Activated CD8-positive, alpha-beta memory T cell treated with anti-CD3 and anti-CD28 coated beads, Interleukin-2, amount 10 ng/mL, durations not matched to agents 7 days and 5 days (primary cell): ENCODE measurements around the gene TOLLIP. TPM values are rescaled to one million over a fixed set of nuclear protein-coding genes. Genes with fewer than 3 reads are reported as not detected.
A peak's percentile ranks its signal among the peaks of the same experiment; 100 is the strongest.

ENCODE experiments used
- ATAC-seq: fragments of 150-1000 bp; cut with Tn5 transposase; one replicate; pipeline ENCODE4 v1.10.0; 2021; ENCODE audit warnings: moderate library complexity
- CTCF ChIA-PET: fragments of 350-600 bp; sonication (Branson Sonifier 250); formaldehyde crosslinking; loops from one replicate; lab custom pipeline; 2021; ENCODE audit warnings: antibody characterized with exemption; lab: Charles Lee
- DNase-seq: peaks from one replicate; pipeline ENCODE4 v3.0.0-alpha.2; 2020
- H3K27ac Mint-ChIP-seq: one replicate; pipeline ENCODE4 v1.8.0; 2021; ENCODE audit warnings: mild to moderate bottlenecking, mixed read lengths
- H3K27me3 Mint-ChIP-seq: one replicate; pipeline ENCODE4 v1.8.0; 2021; ENCODE audit warnings: mixed read lengths
- H3K36me3 Mint-ChIP-seq: one replicate; pipeline ENCODE4 v1.8.0; 2021; ENCODE audit warnings: mild to moderate bottlenecking, mixed read lengths
- H3K4me1 Mint-ChIP-seq: one replicate; pipeline ENCODE4 v1.8.0; 2021; ENCODE audit warnings: mixed read lengths
- H3K4me3 Mint-ChIP-seq: one replicate; pipeline ENCODE4 v1.8.0; 2021; ENCODE audit warnings: mild to moderate bottlenecking, moderate library complexity, mixed read lengths
- H3K9me3 Mint-ChIP-seq: one replicate; pipeline ENCODE4 v1.8.0; 2022; ENCODE audit warnings: low read depth, mixed read lengths
- total RNA-seq, 2 experiments: library from RNA; stranded (reverse); gene quantifications; one replicate each; pipeline ENCODE4 v1.2.3, GENCODE V29; 2021

Gene TOLLIP
- total RNA-seq, 2 experiments from 2014 or later: 33.3 to 35.8 TPM

GRCh38 chr11:1260023-1260501 lies 49.4 kb downstream of the TOLLIP start:
- no peak overlapping the region for H3K27ac Mint-ChIP-seq
- H3K36me3 Mint-ChIP-seq: peaks cover 4% of the 10 kb centered on the region
- DNase-seq (peak; percentile 50), ATAC-seq (peak; percentile 41)
- no peaks in the 10 kb centered on the region for H3K27me3 Mint-ChIP-seq
- H3K9me3 Mint-ChIP-seq: peaks cover 7% of the 10 kb centered on the region
- no peak overlapping the region for H3K4me3 Mint-ChIP-seq
- CTCF ChIA-PET: no interaction called here
- H3K4me1 Mint-ChIP-seq: peaks cover 12% of the 10 kb centered on the region

DNA sequence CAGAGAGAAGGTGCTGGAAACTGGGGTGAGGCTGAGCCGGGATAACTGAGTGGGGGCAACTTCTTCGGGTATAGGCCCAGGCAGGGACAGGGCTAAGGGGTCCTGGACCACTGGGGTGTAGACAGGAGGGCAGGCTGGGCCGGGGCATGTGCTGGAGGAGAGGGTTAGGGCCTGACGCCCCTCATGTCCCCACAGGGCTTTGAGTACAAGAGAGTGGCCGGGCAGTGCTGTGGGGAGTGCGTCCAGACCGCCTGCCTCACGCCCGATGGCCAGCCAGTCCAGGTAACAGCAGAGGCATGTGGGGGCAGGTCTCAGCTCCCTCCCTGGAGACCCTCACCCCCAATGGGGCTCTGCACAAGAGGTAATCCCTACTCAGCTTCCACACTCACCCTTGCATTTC lies 49.9 kb downstream of the TOLLIP start:
- no peaks in the 10 kb centered on the region for H3K27me3 Mint-ChIP-seq
- H3K36me3 Mint-ChIP-seq: peaks cover 3% of the 10 kb centered on the region
- DNase-seq: no peak
- H3K4me3 Mint-ChIP-seq: no peak overlapping the region
- H3K27ac Mint-ChIP-seq: no peak overlapping the region
- CTCF ChIA-PET: no interaction called here
- no peak for ATAC-seq
- H3K4me1 Mint-ChIP-seq: peaks cover 12% of the 10 kb centered on the region
- peaks cover 3% of the 10 kb centered on the region for H3K9me3 Mint-ChIP-seq

- CTCF ChIA-PET: no interaction called here
- no peak for DNase-seq
- Mint-ChIP-seq H3K27me3 (no peaks in the 10 kb centered on the region), H3K9me3 (no peaks in the 10 kb centered on the region), H3K4me1 (peaks cover 9% of the 10 kb centered on the region), H3K36me3 (no peaks in the 10 kb centered on the region), H3K4me3 (no peak overlapping the region), H3K27ac (no peak overlapping the region)
- no peak for ATAC-seq
These were observed 50.4 kb downstream of the TOLLIP start for GRCh38 chr11:1259076-1259461.

- CTCF ChIA-PET: no interaction called here
- Mint-ChIP-seq H3K9me3 (no peaks in the 10 kb centered on the region), H3K4me1 (peaks cover 8% of the 10 kb centered on the region), H3K36me3 (no peaks in the 10 kb centered on the region), H3K27ac (no peak overlapping the region), H3K4me3 (no peak overlapping the region), H3K27me3 (no peaks in the 10 kb centered on the region)
- ATAC-seq: no peak
- DNase-seq: no peak
These were observed 50.9 kb downstream of the TOLLIP start for GRCh38 chr11:1258401-1259075.

DNA sequence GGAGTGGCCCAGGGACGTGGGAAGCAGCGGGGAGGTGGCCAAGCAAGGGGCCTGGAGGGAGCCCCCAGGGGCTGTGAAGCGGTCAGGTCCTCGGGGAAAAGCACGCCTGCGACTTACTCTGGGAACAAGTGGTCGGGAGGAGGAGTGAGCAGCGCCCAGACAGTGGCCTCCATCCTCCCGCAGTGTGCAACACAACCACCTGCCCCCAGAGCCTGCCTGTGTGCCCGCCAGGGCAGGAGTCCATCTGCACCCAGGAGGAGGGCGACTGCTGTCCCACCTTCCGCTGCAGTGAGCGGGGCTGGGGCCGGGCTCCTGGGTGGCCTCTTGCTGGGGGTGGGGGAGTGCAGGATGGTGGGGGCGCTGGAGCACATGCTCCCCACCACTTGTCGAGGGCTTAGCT lies 51.5 kb downstream of the TOLLIP start:
- H3K27ac Mint-ChIP-seq: no peak overlapping the region
- no peaks in the 10 kb centered on the region for H3K27me3 Mint-ChIP-seq
- no peaks in the 10 kb centered on the region for H3K9me3 Mint-ChIP-seq
- CTCF ChIA-PET: no interaction called here
- H3K4me3 Mint-ChIP-seq: no peak overlapping the region
- H3K36me3 Mint-ChIP-seq: no peaks in the 10 kb centered on the region
- ATAC-seq (no peak), DNase-seq (no peak)
- peaks cover 5% of the 10 kb centered on the region for H3K4me1 Mint-ChIP-seq

GRCh38 chr11:1257366-1257765 lies 52.1 kb downstream of the TOLLIP start:
- no peaks in the 10 kb centered on the region for H3K36me3 Mint-ChIP-seq
- CTCF ChIA-PET: no interaction called here
- no peak for ATAC-seq
- H3K4me1 Mint-ChIP-seq: peaks cover 2% of the 10 kb centered on the region
- H3K27ac Mint-ChIP-seq: no peak overlapping the region
- DNase-seq: no peak
- H3K4me3 Mint-ChIP-seq: no peak overlapping the region
- no peaks in the 10 kb centered on the region for H3K9me3 Mint-ChIP-seq
- H3K27me3 Mint-ChIP-seq: no peaks in the 10 kb centered on the region

- Mint-ChIP-seq H3K4me3 (no peak overlapping the region), H3K27me3 (no peaks in the 10 kb centered on the region), H3K36me3 (no peaks in the 10 kb centered on the region), H3K4me1 (no peaks in the 10 kb centered on the region), H3K27ac (no peak overlapping the region), H3K9me3 (no peaks in the 10 kb centered on the region)
- ATAC-seq (no peak), DNase-seq (no peak)
- CTCF ChIA-PET: no interaction called here
These were observed 53.0 kb downstream of the TOLLIP start for GRCh38 chr11:1256257-1257045.

- CTCF ChIA-PET: no interaction called here
- Mint-ChIP-seq H3K4me3 (no peak overlapping the region), H3K36me3 (no peaks in the 10 kb centered on the region), H3K27me3 (no peaks in the 10 kb centered on the region), H3K27ac (no peak overlapping the region), H3K9me3 (peaks cover 4% of the 10 kb centered on the region), H3K4me1 (no peaks in the 10 kb centered on the region)
- DNase-seq (no peak), ATAC-seq (no peak)
These were observed 54.3 kb downstream of the TOLLIP start for GRCh38 chr11:1255151-1255550.

- Mint-ChIP-seq H3K36me3 (no peaks in the 10 kb centered on the region), H3K4me3 (no peak overlapping the region), H3K9me3 (peaks cover 4% of the 10 kb centered on the region), H3K27me3 (no peaks in the 10 kb centered on the region), H3K27ac (no peak overlapping the region), H3K4me1 (no peaks in the 10 kb centered on the region)
- CTCF ChIA-PET: no interaction called here
- no peak for DNase-seq
- ATAC-seq: no peak
These were observed 54.7 kb downstream of the TOLLIP start for GRCh38 chr11:1254733-1255132.

- no peak for ATAC-seq
- no peak for DNase-seq
- Mint-ChIP-seq H3K27ac (no peak overlapping the region), H3K9me3 (peaks cover 4% of the 10 kb centered on the region), H3K36me3 (peaks cover 2% of the 10 kb centered on the region), H3K27me3 (no peaks in the 10 kb centered on the region), H3K4me1 (no peaks in the 10 kb centered on the region), H3K4me3 (no peak overlapping the region)
- CTCF ChIA-PET: no interaction called here
These were observed 55.3 kb downstream of the TOLLIP start for GRCh38 chr11:1254086-1254648.

GRCh38 chr11:1253103-1253485 lies 56.3 kb downstream of the TOLLIP start:
- DNase-seq (no peak), ATAC-seq (no peak)
- H3K36me3 Mint-ChIP-seq: peaks cover 2% of the 10 kb centered on the region
- H3K4me3 Mint-ChIP-seq: no peak overlapping the region
- H3K4me1 Mint-ChIP-seq: no peaks in the 10 kb centered on the region
- H3K27ac Mint-ChIP-seq: no peak overlapping the region
- CTCF ChIA-PET: no interaction called here
- peaks cover 4% of the 10 kb centered on the region for H3K9me3 Mint-ChIP-seq
- H3K27me3 Mint-ChIP-seq: no peaks in the 10 kb centered on the region

DNA sequence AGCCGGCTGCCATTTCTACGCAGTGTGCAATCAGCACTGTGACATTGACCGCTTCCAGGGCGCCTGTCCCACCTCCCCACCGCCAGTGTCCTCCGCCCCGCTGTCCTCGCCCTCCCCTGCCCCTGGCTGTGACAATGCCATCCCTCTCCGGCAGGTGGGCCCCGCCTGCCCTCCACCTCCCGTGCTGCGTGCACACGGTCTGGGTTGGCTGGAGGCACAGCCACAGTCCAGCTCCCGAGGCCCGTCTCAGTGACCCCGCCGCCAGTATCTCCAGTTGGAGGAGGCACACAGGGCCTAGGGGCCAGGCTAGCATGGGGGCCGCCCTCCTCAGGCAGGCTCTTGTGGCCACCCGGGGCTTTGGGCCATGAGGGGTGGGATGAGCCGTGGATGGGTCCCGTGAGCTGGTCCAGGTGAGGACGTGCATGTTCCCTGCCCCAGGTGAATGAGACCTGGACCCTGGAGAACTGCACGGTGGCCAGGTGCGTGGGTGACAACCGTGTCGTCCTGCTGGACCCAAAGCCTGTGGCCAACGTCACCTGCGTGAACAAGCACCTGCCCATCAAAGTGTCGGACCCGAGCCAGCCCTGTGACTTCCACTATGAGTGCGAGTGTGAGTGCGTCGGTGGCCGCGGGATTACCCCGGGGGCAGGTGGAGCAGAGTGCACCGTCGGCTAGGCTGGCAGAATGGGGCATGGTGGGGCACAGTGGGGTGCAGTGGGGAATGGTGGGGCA lies 56.9 kb downstream of the TOLLIP start:
- Mint-ChIP-seq H3K4me1 (no peaks in the 10 kb centered on the region), H3K27ac (no peak overlapping the region), H3K9me3 (peaks cover 4% of the 10 kb centered on the region), H3K36me3 (peaks cover 2% of the 10 kb centered on the region), H3K27me3 (no peaks in the 10 kb centered on the region), H3K4me3 (no peak overlapping the region)
- ATAC-seq (no peak), DNase-seq (no peak)
- CTCF ChIA-PET: no interaction called here

DNA sequence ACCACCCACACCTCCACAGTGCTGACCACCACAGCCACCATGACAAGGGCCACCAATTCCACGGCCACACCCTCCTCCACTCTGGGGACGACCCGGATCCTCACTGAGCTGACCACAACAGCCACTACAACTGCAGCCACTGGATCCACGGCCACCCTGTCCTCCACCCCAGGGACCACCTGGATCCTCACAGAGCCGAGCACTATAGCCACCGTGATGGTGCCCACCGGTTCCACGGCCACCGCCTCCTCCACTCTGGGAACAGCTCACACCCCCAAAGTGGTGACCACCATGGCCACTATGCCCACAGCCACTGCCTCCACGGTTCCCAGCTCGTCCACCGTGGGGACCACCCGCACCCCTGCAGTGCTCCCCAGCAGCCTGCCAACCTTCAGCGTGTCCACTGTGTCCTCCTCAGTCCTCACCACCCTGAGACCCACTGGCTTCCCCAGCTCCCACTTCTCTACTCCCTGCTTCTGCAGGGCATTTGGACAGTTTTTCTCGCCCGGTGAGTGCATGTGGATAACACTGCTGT lies 58.1 kb downstream of the TOLLIP start:
- Mint-ChIP-seq H3K27me3 (no peaks in the 10 kb centered on the region), H3K36me3 (peaks cover 2% of the 10 kb centered on the region), H3K4me3 (no peak overlapping the region), H3K9me3 (peaks cover 4% of the 10 kb centered on the region), H3K27ac (no peak overlapping the region), H3K4me1 (no peaks in the 10 kb centered on the region)
- CTCF ChIA-PET: no interaction called here
- no peak for DNase-seq
- no peak for ATAC-seq
